Brain microvascular endothelial cell (primary cell): ENCODE results near the gene MRRF.

Experiments
- DNase-seq: peaks from one replicate; pipeline ENCODE4 v3.0.0-alpha.2; 2020
- H3K27ac ChIP-seq: fragments of 250-450 bp; sonication (Bioruptor Pico); 2 replicates; pipeline ENCODE4 v1.5.1; 2020; ENCODE audit warnings: mild to moderate bottlenecking, moderate library complexity
- H3K27me3 ChIP-seq: fragments of 250-450 bp; sonication (Bioruptor Pico); replicated peaks from 2 replicates; pipeline ENCODE4 v1.5.1; 2020; ENCODE audit warnings: mild to moderate bottlenecking
- H3K36me3 ChIP-seq: fragments of 250-450 bp; sonication (Bioruptor Pico); replicated peaks from 2 replicates; pipeline ENCODE4 v1.5.1; 2020; ENCODE audit warnings: mild to moderate bottlenecking
- H3K4me3 ChIP-seq: 2 replicates; pipeline ENCODE4 v1.5.1; 2011; ENCODE audit warnings: low read depth, mild to moderate bottlenecking, control low read depth, low read length, moderate library complexity
- CTCF ChIP-seq: IDR thresholded peaks from 2 replicates; pipeline ENCODE4 v1.5.1; 2011; ENCODE audit warnings: low read depth, mild to moderate bottlenecking, moderate library complexity, low read length, control low read depth, inconsistent platforms; ENCODE audit errors: missing control alignments
- in situ Hi-C: cut with HindIII; loops from 2 replicates; pipeline ENCODE4 v1.10.0; 2017; ENCODE audit warnings: low sequenced_read_pairs, low pct_ligation_motif_present

MRRF gene

GRCh38 chr9:122364117-122364782, 99.6 kb downstream of the MRRF start:
- DNase-seq, result no peak
- no peak overlapping the region for H3K4me3 ChIP-seq
- no peaks in the 10 kb centered on the region for H3K27me3 ChIP-seq
- H3K36me3 ChIP-seq, result no peaks in the 10 kb centered on the region
- no peak overlapping the region for H3K27ac ChIP-seq
- in situ Hi-C loops, result no loop called here
- TF ChIP-seq CTCF, result no peak

DNA sequence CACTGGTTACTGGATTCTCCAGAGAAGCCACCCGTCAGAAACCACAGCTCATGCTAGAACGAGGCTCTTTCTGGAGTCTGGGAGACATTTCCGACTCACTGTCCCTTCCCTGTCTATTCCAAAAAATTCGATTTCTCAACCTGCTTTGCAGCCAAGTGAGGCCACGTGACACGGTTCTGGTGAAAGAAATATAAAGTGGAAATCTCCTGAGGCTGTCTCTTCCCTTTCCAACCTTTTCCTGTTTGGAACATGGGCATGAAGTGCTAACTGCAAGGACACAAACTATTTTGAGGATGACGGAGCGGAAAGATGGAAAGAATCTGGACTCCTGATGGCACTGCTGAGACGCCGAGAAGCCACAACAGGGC, 100.1 kb downstream of the MRRF start:
- Histone ChIP-seq H3K36me3 (no peaks in the 10 kb centered on the region), H3K27me3 (no peaks in the 10 kb centered on the region), H3K4me3 (no peak overlapping the region), H3K27ac (no peak overlapping the region)
- TF ChIP-seq CTCF, result no peak
- no peak for DNase-seq
- in situ Hi-C loops, result no loop called here

DNA sequence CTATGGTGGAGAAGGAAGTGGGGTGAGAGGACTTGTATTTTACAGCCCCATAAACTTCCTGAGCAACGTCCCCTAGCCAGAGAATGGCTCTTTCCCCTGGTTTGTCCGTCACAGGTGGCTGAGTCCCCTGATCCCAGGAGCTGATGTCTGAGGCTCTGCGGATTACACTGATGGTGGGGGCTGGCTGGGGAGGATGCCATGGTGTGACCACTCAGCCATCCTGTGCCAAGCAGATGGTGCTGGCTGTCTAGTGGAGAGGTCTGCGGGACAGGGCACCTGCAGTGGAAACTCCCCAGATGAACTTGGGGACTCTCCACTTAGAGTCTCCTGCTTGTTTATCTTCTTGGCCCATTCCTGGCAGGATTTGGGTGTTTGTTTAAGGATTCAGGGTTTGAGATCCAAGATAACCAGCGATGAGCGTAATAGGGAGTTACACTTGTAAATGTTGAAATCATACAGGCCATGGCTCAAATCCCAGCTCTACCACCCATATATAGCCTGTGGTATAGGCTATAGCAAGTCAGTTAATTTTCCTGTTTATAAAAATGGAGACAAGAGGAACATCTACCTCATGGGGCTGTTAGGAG, 101.5 kb downstream of the MRRF start:
- in situ Hi-C loops, result no loop called here
- Histone ChIP-seq H3K27me3 (no peaks in the 10 kb centered on the region), H3K36me3 (no peaks in the 10 kb centered on the region), H3K27ac (no peak overlapping the region), H3K4me3 (no peak overlapping the region)
- no peak for DNase-seq
- no peak for TF ChIP-seq CTCF

DNA sequence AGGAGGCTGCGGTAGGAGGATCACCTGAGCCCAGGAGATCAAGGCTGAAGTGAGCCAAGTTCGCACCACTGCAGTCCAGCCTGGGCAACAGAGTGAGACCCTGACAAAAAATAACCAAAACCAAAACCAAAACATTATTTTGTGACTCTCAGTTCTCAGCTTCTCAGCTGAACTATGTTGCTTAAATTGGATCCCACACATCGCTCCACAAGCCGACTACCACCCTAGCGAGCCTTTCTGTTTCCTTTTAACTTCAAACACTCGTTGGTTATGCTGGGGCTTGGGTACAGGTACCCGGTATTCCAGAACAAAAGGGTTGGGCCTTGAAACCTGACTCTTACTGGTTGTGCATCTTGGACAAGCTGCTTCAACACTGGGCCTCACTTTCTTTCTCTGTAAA, 102.4 kb downstream of the MRRF start:
- Histone ChIP-seq H3K27me3 (no peaks in the 10 kb centered on the region), H3K4me3 (no peak overlapping the region), H3K36me3 (no peaks in the 10 kb centered on the region), H3K27ac (no peak overlapping the region)
- DNase-seq, result no peak
- in situ Hi-C loops, result no loop called here
- TF ChIP-seq CTCF, result no peak

- in situ Hi-C loops, result no loop called here
These were observed 103.2 kb downstream of the MRRF start for GRCh38 chr9:122367774-122368460.

More at GRCh38 chr9:122367774-122368460, 103.2 kb downstream of the MRRF start:
- TF ChIP-seq CTCF, result no peak
- Histone ChIP-seq H3K27ac (no peak overlapping the region), H3K4me3 (no peak overlapping the region), H3K27me3 (no peaks in the 10 kb centered on the region), H3K36me3 (no peaks in the 10 kb centered on the region)
- no peak for DNase-seq
